Esophagus (tissue), 2 donors: ENCODE data around the gene CCL15. TPM values are rescaled to one million over a fixed set of nuclear protein-coding genes. Genes with fewer than 3 reads are reported as not detected.

Source experiments
- H3K27ac ChIP-seq, 2 donors: one replicate each; pipeline ENCODE4 v1.5.1; 2013; ENCODE audit warnings: low read depth in 2 of 2, mild to moderate bottlenecking in 2 of 2, inconsistent platforms in 1 of 2, low read length in 1 of 2, moderate library complexity in 1 of 2
- H3K27me3 ChIP-seq, 2 donors: one replicate each; pipeline ENCODE4 v1.6.1; 2013; ENCODE audit warnings: low read length in 2 of 2, control low read depth in 1 of 2, mild to moderate bottlenecking in 1 of 2; ENCODE audit not compliant: insufficient read depth in 2 of 2, control insufficient read depth in 1 of 2
- H3K36me3 ChIP-seq, 2 donors: one replicate each; pipeline ENCODE4 v1.6.1; 2013; ENCODE audit warnings: low read length in 1 of 2; ENCODE audit not compliant: control insufficient read depth in 2 of 2, insufficient read depth in 2 of 2
- H3K4me1 ChIP-seq, 2 donors: one replicate each; pipeline ENCODE4 v1.6.1; 2013; ENCODE audit warnings: low read length in 1 of 2; ENCODE audit not compliant: control insufficient read depth in 2 of 2, insufficient read depth in 2 of 2
- H3K4me3 ChIP-seq, 2 donors: one replicate each; pipeline ENCODE4 v1.5.1; 2013; ENCODE audit warnings: low read length in 2 of 2, mild to moderate bottlenecking in 2 of 2, low read depth in 1 of 2, moderate library complexity in 1 of 2
- H3K9me3 ChIP-seq, 2 donors: one replicate each; pipeline ENCODE4 v1.6.1; 2013; ENCODE audit warnings: mild to moderate bottlenecking in 2 of 2, low read depth in 1 of 2, low read length in 1 of 2, moderate library complexity in 1 of 2; ENCODE audit not compliant: control insufficient read depth in 2 of 2, insufficient read depth in 1 of 2
- WGBS, 2 donors: extraction: QIAGEN DNeasy Blood & Tissue Kit; methylation state at CpG; one replicate each; pipeline ENCODE4 v1.1.7; 2013; 5-methylcytosine and 5-hydroxymethylcytosine counted together
- polyA plus RNA-seq, 2 donors: library from polyadenylated mRNA; stranded (reverse); fragments of 200-250 nt; gene quantifications; one replicate each; pipeline ENCODE4 v1.2.3, GENCODE V29; 2013
- donor health status: healthy with polysubstance abuse.
- donor health status: Bipolar disorder and iron deficiency.

CCL15 gene
- polyA plus RNA-seq: under 1 TPM in 1 of 2 donors, not detected in 1; 0.06 TPM

GRCh38 chr17:36001110-36001771, at the start of gene CCL15:
CCL15 (minus strand) TSS chr17:36001553; CDS start chr17:36001492, 61 bp downstream.
- H3K27me3 ChIP-seq: no peaks in the 10 kb centered on the region
- H3K9me3 ChIP-seq: no peaks in the 10 kb centered on the region
- no peak within 1 kb of the TSS for H3K4me3 ChIP-seq
- H3K36me3 ChIP-seq: no peaks in the 10 kb centered on the region
- 68 to 72% methylated on average over 6 of the region's 6 CpGs for WGBS, 2 donors
- no peak within 1 kb of the TSS for H3K27ac ChIP-seq
- no peaks in the 10 kb centered on the region for H3K4me1 ChIP-seq

DNA sequence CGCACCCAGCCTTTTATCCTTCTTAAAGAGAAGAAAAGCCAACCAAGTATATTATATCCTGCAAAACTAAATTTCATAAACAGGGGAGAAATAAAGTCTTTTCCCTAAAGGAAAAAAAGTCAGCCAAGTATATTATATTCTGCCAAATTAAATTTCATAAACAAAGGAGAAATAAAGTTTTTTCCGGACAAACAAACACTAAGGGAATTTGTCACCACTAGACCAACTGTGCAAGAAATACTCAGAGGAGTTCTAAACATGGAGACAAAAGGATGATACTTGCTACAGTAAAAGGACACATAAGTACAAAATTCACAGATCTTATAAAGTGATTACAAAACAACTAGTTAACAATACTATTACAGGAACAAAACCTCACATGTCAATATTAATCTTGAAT, 48.3 kb upstream of the CCL15 start:
- H3K4me3 ChIP-seq: no peak overlapping the region
- H3K27ac ChIP-seq: no peak overlapping the region
- WGBS, 2 donors: 97 to 100% methylated on average over 2 of the region's 2 CpGs
- H3K27me3 ChIP-seq: no peaks in the 10 kb centered on the region
- H3K9me3 ChIP-seq: peaks cover 0 to 3% of the 10 kb centered on the region in 2 donors
- no peaks in the 10 kb centered on the region for H3K4me1 ChIP-seq
- H3K36me3 ChIP-seq: no peaks in the 10 kb centered on the region

DNA sequence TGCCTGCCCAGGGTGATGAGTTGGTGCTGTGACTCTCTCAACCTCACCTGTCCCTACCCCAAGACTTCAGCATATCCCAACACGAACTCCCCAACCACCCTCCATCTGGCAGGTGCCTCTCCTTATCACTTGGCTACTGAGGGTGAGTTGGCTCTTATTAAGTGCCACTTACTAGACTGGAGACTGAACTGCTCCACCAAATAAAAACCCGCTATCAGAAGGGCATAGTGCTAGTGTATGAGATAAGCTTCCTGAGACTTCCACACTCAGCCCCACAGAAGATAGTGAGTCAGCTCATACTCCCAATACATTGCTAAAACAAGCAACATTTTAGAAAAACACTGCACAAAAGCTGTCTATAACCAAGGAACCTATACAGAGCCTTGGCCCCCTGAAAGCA, 46.7 kb upstream of the CCL15 start:
- H3K4me3 ChIP-seq: no peak overlapping the region
- H3K27ac ChIP-seq: no peak overlapping the region
- peaks cover 0 to 3% of the 10 kb centered on the region in 2 donors for H3K9me3 ChIP-seq
- no peaks in the 10 kb centered on the region for H3K36me3 ChIP-seq
- H3K27me3 ChIP-seq: no peaks in the 10 kb centered on the region
- H3K4me1 ChIP-seq: no peaks in the 10 kb centered on the region
- 66 to 83% methylated on average over 2 of the region's 2 CpGs for WGBS, 2 donors

DNA sequence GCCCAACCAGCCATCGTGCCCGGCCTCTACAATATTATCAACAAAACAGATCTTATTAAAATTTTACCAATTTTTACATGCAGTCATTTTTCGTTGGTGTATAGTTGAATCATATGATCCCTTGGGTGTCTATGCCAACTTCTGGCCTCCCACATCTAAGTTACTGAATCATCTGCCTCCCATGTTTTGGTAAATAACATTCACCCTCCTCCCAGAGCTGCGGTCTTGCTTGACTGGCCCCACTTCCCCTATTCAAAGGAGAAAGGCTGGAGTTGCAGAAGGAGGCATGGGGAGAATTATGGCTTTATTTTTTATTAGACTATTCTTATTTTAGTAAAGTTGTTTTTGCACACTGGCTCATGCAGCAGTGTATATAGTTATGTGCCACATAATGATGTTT, 34.9 kb upstream of the CCL15 start:
- no peaks in the 10 kb centered on the region for H3K36me3 ChIP-seq
- WGBS, 2 donors: 82 to 86% methylated on average over 4 of the region's 4 CpGs
- no peak overlapping the region for H3K4me3 ChIP-seq
- no peaks in the 10 kb centered on the region for H3K9me3 ChIP-seq
- no peak overlapping the region for H3K27ac ChIP-seq
- no peaks in the 10 kb centered on the region for H3K27me3 ChIP-seq
- H3K4me1 ChIP-seq: no peaks in the 10 kb centered on the region

DNA sequence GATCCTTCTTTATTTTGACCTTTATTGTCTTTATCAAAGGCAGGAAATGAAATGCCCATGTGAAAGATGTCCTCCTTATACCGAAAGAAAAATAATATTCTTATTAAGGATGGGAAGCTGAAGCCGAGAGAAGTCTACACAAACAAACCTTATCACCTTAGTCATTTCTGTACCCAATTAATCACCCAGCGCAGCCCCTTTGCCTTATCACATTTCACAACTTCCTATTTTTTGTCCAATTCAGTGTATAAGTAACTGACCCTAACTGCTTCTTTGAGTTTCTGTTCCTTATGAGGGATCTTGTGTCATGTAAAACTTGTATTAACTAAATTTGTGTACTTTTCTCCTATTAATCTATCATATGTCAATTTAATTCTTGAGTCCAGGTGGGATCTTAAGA, 32.8 kb upstream of the CCL15 start:
- Histone ChIP-seq H3K27me3 (no peaks in the 10 kb centered on the region), H3K4me1 (no peaks in the 10 kb centered on the region), H3K9me3 (no peaks in the 10 kb centered on the region), H3K4me3 (no peak overlapping the region), H3K27ac (no peak overlapping the region), H3K36me3 (no peaks in the 10 kb centered on the region)
- WGBS, 2 donors: 37 to 42% methylated on average over 3 of the region's 3 CpGs

GRCh38 chr17:36030956-36031355, 29.6 kb upstream of the CCL15 start:
- H3K9me3 ChIP-seq: no peaks in the 10 kb centered on the region
- 88 to 94% methylated on average over 1 of the region's 1 CpG for WGBS, 2 donors
- H3K27me3 ChIP-seq: no peaks in the 10 kb centered on the region
- H3K27ac ChIP-seq: no peak overlapping the region
- H3K4me3 ChIP-seq: no peak overlapping the region
- no peaks in the 10 kb centered on the region for H3K4me1 ChIP-seq
- H3K36me3 ChIP-seq: no peaks in the 10 kb centered on the region

GRCh38 chr17:36027761-36028160, 26.4 kb upstream of the CCL15 start:
- Histone ChIP-seq H3K4me3 (no peak overlapping the region), H3K4me1 (no peaks in the 10 kb centered on the region), H3K9me3 (no peaks in the 10 kb centered on the region), H3K27me3 (no peaks in the 10 kb centered on the region), H3K27ac (no peak overlapping the region), H3K36me3 (no peaks in the 10 kb centered on the region)
- 67 to 75% methylated on average over 4 of the region's 4 CpGs for WGBS, 2 donors

- Histone ChIP-seq H3K4me1 (no peaks in the 10 kb centered on the region), H3K9me3 (no peaks in the 10 kb centered on the region), H3K36me3 (no peaks in the 10 kb centered on the region), H3K27me3 (no peaks in the 10 kb centered on the region), H3K4me3 (no peak overlapping the region), H3K27ac (no peak overlapping the region)
- 78 to 85% methylated on average over 6 of the region's 6 CpGs for WGBS, 2 donors
Measured at GRCh38 chr17:36024106-36024869, 22.9 kb upstream of the CCL15 start.

GRCh38 chr17:36019423-36019822, 18.1 kb upstream of the CCL15 start:
- Histone ChIP-seq H3K27ac (no peak overlapping the region), H3K4me1 (no peaks in the 10 kb centered on the region), H3K27me3 (no peaks in the 10 kb centered on the region), H3K4me3 (no peak overlapping the region), H3K9me3 (peaks cover 0 to 1% of the 10 kb centered on the region in 2 donors), H3K36me3 (no peaks in the 10 kb centered on the region)
- 92% methylated on average over 2 of the region's 2 CpGs for WGBS, 2 donors

GRCh38 chr17:36017799-36018198, 16.4 kb upstream of the CCL15 start, which contains the start of gene CCL23:
CCL23 (minus strand) TSS chr17:36017972; CDS start chr17:36017897, 75 bp downstream.
- Histone ChIP-seq H3K27me3 (no peaks in the 10 kb centered on the region), H3K4me1 (no peaks in the 10 kb centered on the region), H3K9me3 (peaks cover 0 to 1% of the 10 kb centered on the region in 2 donors), H3K4me3 (no peak within 1 kb of the TSS), H3K36me3 (no peaks in the 10 kb centered on the region), H3K27ac (peak within 1 kb of the TSS in 1 of 2 donors; percentile 40)
- 47 to 48% methylated on average over 6 of the region's 6 CpGs for WGBS, 2 donors
